ENCODE results near the gene GOSR1.
"Not testable (repeated sequence)": the region's sequence is repeated elsewhere in the genome, so short reads cannot be mapped to it uniquely, and the experiment has no call there.

Gene GOSR1

GRCh38 chr17:30506481-30506880, 29.3 kb downstream of the GOSR1 start:
- no peak for DNase-seq

- DNase-seq: no peak
Measured at GRCh38 chr17:30513346-30513745, 36.1 kb downstream of the GOSR1 start.

- DNase-seq: no peak
Measured at GRCh38 chr17:30514895-30515596, 37.8 kb downstream of the GOSR1 start.

GRCh38 chr17:30517786-30518185, 40.6 kb downstream of the GOSR1 start:
- DNase-seq: no peak

GRCh38 chr17:30519166-30519565, 42.0 kb downstream of the GOSR1 start:
- DNase-seq: no peak

- DNase-seq: no peak
Measured at GRCh38 chr17:30519707-30520106, 42.5 kb downstream of the GOSR1 start.

- DNase-seq: no peak
Measured at GRCh38 chr17:30520436-30520835, 43.2 kb downstream of the GOSR1 start.

- no peak for DNase-seq
Measured at GRCh38 chr17:30520882-30521281, 43.7 kb downstream of the GOSR1 start.

GRCh38 chr17:30521766-30522165, 44.6 kb downstream of the GOSR1 start:
- DNase-seq: no peak

- not testable (repeated sequence) for DNase-seq
Measured at GRCh38 chr17:30523236-30523635, 46.0 kb downstream of the GOSR1 start.

GRCh38 chr17:30524847-30525246, 47.6 kb downstream of the GOSR1 start:
- DNase-seq: no peak

GRCh38 chr17:30526401-30526800, 49.2 kb downstream of the GOSR1 start:
- DNase-seq: no peak

- not testable (repeated sequence) for DNase-seq
Measured at GRCh38 chr17:30528701-30529100, 51.5 kb downstream of the GOSR1 start.

GRCh38 chr17:30530346-30531025, 53.3 kb downstream of the GOSR1 start:
- no peak for DNase-seq

- no peak for DNase-seq
Measured at GRCh38 chr17:30532871-30533270, 55.7 kb downstream of the GOSR1 start.

GRCh38 chr17:30534298-30534697, 57.1 kb downstream of the GOSR1 start:
- no peak for DNase-seq

- DNase-seq: no peak
Measured at GRCh38 chr17:30534938-30535921, 58.0 kb downstream of the GOSR1 start.

- not testable (repeated sequence) for DNase-seq
Measured at GRCh38 chr17:30536846-30537245, 59.6 kb downstream of the GOSR1 start.

GRCh38 chr17:30537667-30538066, 60.5 kb downstream of the GOSR1 start:
- not testable (repeated sequence) for DNase-seq

- no peak for DNase-seq
Measured at GRCh38 chr17:30541802-30542201, 64.6 kb downstream of the GOSR1 start.

- DNase-seq: no peak
Measured at GRCh38 chr17:30543456-30543855, 66.2 kb downstream of the GOSR1 start.

GRCh38 chr17:30545024-30545423, 67.8 kb downstream of the GOSR1 start:
- no peak for DNase-seq
